Immature natural killer cell (primary cell): ENCODE measurements around the gene CACNA1A. TPM values are rescaled to one million over a fixed set of nuclear protein-coding genes. Genes with fewer than 3 reads are reported as not detected.

Source experiments
- DNase-seq, 3 donors: peaks; one replicate each; pipeline ENCODE4 v3.0.0; 2022; ENCODE audit warnings: mixed read lengths in 1 of 3
- H3K27ac Mint-ChIP-seq, 6 donors: one replicate each; pipeline ENCODE4 v1.8.0; 2020; ENCODE audit warnings: mixed read lengths in 6 of 6, mild to moderate bottlenecking in 5 of 6, inconsistent platforms in 4 of 6, moderate library complexity in 3 of 6
- H3K27me3 Mint-ChIP-seq, 3 donors: one replicate each; pipeline ENCODE4 v1.8.0; 2020 to 2021; ENCODE audit warnings: low read depth in 3 of 3, mild to moderate bottlenecking in 3 of 3, mixed read lengths in 3 of 3, moderate library complexity in 3 of 3, inconsistent platforms in 1 of 3
- H3K36me3 Mint-ChIP-seq, 3 donors: one replicate each; pipeline ENCODE4 v1.8.0; 2020; ENCODE audit warnings: mixed read lengths in 3 of 3, inconsistent platforms in 2 of 3, mild to moderate bottlenecking in 2 of 3
- H3K4me1 Mint-ChIP-seq, 2 donors: one replicate each; pipeline ENCODE4 v1.8.0; 2020; ENCODE audit warnings: inconsistent platforms in 2 of 2, mild to moderate bottlenecking in 2 of 2, mixed read lengths in 2 of 2, moderate library complexity in 1 of 2
- H3K4me3 Mint-ChIP-seq, 5 donors: one replicate each; pipeline ENCODE4 v1.8.0; 2020; ENCODE audit warnings: mild to moderate bottlenecking in 5 of 5, mixed read lengths in 5 of 5, inconsistent platforms in 3 of 5, moderate library complexity in 3 of 5
- H3K9me3 Mint-ChIP-seq, 6 donors: one replicate each; pipeline ENCODE4 v1.8.0; 2020; ENCODE audit warnings: mild to moderate bottlenecking in 6 of 6, mixed read lengths in 6 of 6, inconsistent platforms in 4 of 6, moderate library complexity in 3 of 6
- polyA plus RNA-seq, 3 donors: library from polyadenylated mRNA; unstranded; fragments of 300-500 nt; fragmentation: Illumina TruSeq; gene quantifications; one replicate each; pipeline ENCODE4 v1.2.3, GENCODE V29; 2021

The CACNA1A gene
- polyA plus RNA-seq, 3 donors from 2014 or later, result 0.12 to 1.4 TPM; not detected in 1

- peaks cover 3 to 10% (median 5%) of the 10 kb centered on the region in 3 donors for H3K36me3 Mint-ChIP-seq
- no peak overlapping the region for H3K4me3 Mint-ChIP-seq
- DNase-seq, result no peak
- peaks cover 4 to 9% (median 8%) of the 10 kb centered on the region in 3 donors for H3K27me3 Mint-ChIP-seq
- no peak overlapping the region for H3K27ac Mint-ChIP-seq
- H3K4me1 Mint-ChIP-seq, result no peaks in the 10 kb centered on the region
- peaks cover 9 to 31% (median 21%) of the 10 kb centered on the region in 6 donors for H3K9me3 Mint-ChIP-seq
Measured at GRCh38 chr19:13476071-13476470, 30.2 kb downstream of the CACNA1A start.

DNA sequence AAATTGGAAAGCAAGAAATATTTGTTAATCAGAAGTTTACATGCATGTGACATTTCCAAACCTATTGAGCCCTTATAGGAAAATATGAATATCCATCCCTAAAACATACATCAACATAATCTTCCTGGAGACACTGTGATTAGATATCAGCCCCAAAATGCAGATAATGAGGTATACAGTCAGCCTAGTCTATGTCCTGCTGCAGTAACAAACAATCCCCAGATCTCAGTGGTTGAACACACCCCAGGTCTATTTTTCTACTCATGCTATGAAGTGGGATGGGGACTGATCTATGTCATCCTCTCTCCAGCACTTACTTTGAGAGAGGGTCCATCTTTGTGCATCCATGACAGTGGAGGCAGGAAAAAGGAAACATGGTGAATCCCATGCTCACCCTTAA lies 31.2 kb downstream of the CACNA1A start:
- no peak overlapping the region for H3K4me3 Mint-ChIP-seq
- H3K4me1 Mint-ChIP-seq, result no peaks in the 10 kb centered on the region
- no peak for DNase-seq
- no peak overlapping the region for H3K27ac Mint-ChIP-seq
- peaks cover 3 to 10% (median 5%) of the 10 kb centered on the region in 3 donors for H3K36me3 Mint-ChIP-seq
- H3K27me3 Mint-ChIP-seq, result peaks cover 3 to 11% (median 8%) of the 10 kb centered on the region in 3 donors
- peaks cover 11 to 31% (median 20%) of the 10 kb centered on the region in 6 donors for H3K9me3 Mint-ChIP-seq

- Mint-ChIP-seq H3K27me3 (peaks cover 3 to 18% (median 5%) of the 10 kb centered on the region in 3 donors), H3K36me3 (no peaks in the 10 kb centered on the region)
Measured at GRCh38 chr19:13466697-13467096, 39.6 kb downstream of the CACNA1A start.

GRCh38 chr19:13463296-13463695 lies 43.0 kb downstream of the CACNA1A start:
- peak in 1 of 3 donors; percentile 3 for DNase-seq
- H3K9me3 Mint-ChIP-seq, result peaks cover 0 to 6% (median 0%) of the 10 kb centered on the region in 6 donors
- H3K27ac Mint-ChIP-seq, result no peak overlapping the region
- peaks cover 0 to 11% (median 3%) of the 10 kb centered on the region in 3 donors for H3K27me3 Mint-ChIP-seq
- no peak overlapping the region for H3K4me3 Mint-ChIP-seq
- no peaks in the 10 kb centered on the region for H3K4me1 Mint-ChIP-seq
- no peaks in the 10 kb centered on the region for H3K36me3 Mint-ChIP-seq

More at GRCh38 chr19:13466697-13467096, 39.6 kb downstream of the CACNA1A start:
- Mint-ChIP-seq H3K4me1 (no peaks in the 10 kb centered on the region), H3K9me3 (peaks cover 0 to 8% (median 0%) of the 10 kb centered on the region in 6 donors), H3K4me3 (no peak overlapping the region), H3K27ac (no peak overlapping the region)
- DNase-seq, result no peak

DNA sequence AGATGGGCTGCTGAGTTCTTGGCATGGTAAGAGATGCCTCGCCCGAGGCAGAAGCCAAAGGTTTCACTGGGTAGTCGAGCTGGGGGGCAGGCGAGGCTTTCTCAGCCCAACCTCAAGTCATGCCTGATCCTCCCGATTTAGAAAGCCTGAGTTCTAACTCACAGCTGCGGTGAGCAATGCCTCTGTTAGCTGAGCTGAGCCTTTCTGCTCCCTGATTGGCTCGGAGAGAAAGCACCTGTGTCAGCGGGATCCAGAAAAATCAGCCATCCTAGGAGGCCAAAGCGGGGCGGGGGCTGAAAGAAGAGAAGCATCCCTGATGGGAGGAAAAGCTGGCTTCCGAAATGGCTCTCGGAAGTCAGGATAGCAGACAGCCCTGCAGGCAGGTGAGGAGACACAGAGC lies 44.7 kb downstream of the CACNA1A start:
- H3K27ac Mint-ChIP-seq, result no peak overlapping the region

DNA sequence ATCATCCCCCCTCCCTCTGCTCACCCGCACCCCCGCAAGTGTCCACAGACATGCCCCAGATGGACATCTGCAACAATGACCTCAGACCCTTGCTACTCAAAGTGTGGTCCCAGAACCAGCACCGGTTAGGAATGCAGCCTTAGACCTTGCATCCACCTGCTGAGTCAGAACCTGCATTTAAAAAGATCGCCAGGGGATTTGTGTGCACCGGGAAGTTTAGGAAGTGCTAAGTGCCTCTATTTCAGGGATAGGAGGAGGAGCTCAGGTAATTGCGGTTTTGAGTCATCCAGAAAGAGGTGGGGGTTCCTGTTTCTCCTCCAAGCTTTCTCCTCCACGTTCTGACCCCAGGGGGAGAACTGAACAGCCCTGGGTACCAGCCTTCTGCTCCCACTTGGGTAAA lies 46.2 kb downstream of the CACNA1A start:
- peaks cover 0 to 3% (median 0%) of the 10 kb centered on the region in 3 donors for H3K27me3 Mint-ChIP-seq
- no peaks in the 10 kb centered on the region for H3K4me1 Mint-ChIP-seq
- H3K9me3 Mint-ChIP-seq, result peaks cover 0 to 6% (median 0%) of the 10 kb centered on the region in 6 donors
- H3K4me3 Mint-ChIP-seq, result no peak overlapping the region
- H3K36me3 Mint-ChIP-seq, result no peaks in the 10 kb centered on the region
- DNase-seq, result no peak
- H3K27ac Mint-ChIP-seq, result peak overlapping the region in 1 of 6 donors; percentile 31

More for the DNA sequence above, 44.7 kb downstream of the CACNA1A start:
- no peak overlapping the region for H3K4me3 Mint-ChIP-seq
- peaks cover 0 to 6% (median 0%) of the 10 kb centered on the region in 6 donors for H3K9me3 Mint-ChIP-seq
- no peak for DNase-seq
- peaks cover 0 to 7% (median 3%) of the 10 kb centered on the region in 3 donors for H3K27me3 Mint-ChIP-seq
- no peaks in the 10 kb centered on the region for H3K4me1 Mint-ChIP-seq
- H3K36me3 Mint-ChIP-seq, result no peaks in the 10 kb centered on the region

- Mint-ChIP-seq H3K27me3 (peaks cover 0 to 3% (median 0%) of the 10 kb centered on the region in 3 donors), H3K9me3 (peaks cover 0 to 6% (median 0%) of the 10 kb centered on the region in 6 donors), H3K4me1 (no peaks in the 10 kb centered on the region), H3K4me3 (no peak overlapping the region), H3K36me3 (no peaks in the 10 kb centered on the region), H3K27ac (no peak overlapping the region)
- DNase-seq, result no peak
Measured at GRCh38 chr19:13459351-13459750, 46.9 kb downstream of the CACNA1A start.

DNA sequence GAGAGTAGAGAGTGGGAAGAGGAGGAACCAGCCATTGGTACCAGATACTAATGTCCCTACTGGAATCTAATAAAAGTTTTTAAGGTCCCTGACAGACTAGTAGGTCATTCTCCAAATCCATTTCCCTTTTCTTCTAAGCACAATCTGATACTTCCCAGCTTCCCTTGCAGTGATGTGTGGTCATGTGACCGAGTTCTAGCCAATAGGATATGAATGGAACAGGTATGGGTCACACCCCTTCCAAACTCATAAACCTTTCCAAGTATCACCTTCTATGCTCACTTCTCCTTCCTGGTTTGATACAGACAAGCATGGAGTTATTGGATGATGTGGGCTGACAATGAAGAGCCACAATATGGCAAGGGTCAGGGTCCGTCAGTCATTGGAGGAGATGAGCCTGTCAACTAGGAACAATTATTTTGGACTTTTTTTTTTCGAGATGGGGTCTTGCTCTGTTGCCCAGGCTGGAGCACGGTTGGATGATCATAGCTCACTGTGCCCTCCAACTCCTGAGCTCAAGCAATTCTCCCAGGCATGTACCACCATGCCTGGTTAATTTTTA lies 54.8 kb downstream of the CACNA1A start:
- Mint-ChIP-seq H3K27ac (no peak overlapping the region), H3K27me3 (peaks cover 0 to 6% (median 3%) of the 10 kb centered on the region in 3 donors), H3K4me3 (no peak overlapping the region), H3K36me3 (no peaks in the 10 kb centered on the region), H3K4me1 (no peaks in the 10 kb centered on the region), H3K9me3 (peaks cover 5 to 25% (median 11%) of the 10 kb centered on the region in 6 donors)
- DNase-seq, result no peak

DNA sequence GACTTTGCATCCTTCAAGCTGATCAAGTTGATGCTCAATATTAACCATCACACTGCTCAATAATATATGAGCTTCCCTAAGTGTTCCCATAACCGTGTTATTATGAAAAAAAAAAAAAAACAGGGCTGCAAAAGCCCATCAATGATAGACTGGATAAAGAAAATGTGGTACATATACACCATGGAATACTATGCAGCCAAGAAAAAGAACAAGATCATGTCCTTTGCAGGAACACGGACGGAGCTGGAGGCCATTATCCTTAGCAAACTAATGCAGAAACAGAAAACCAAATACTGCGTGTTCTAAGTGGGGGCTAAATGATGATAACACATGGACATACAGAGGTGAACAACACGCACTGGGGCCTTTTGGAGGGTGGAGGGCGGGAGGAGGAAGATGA lies 58.3 kb downstream of the CACNA1A start:
- Mint-ChIP-seq H3K36me3 (no peaks in the 10 kb centered on the region), H3K4me1 (no peaks in the 10 kb centered on the region), H3K4me3 (no peak overlapping the region), H3K27me3 (peaks cover 0 to 6% (median 5%) of the 10 kb centered on the region in 3 donors), H3K27ac (no peak overlapping the region), H3K9me3 (peaks cover 5 to 25% (median 11%) of the 10 kb centered on the region in 6 donors)
- DNase-seq, result no peak

- DNase-seq, result peak; percentile 5 to 23 (median 13)
- Mint-ChIP-seq H3K27me3 (peaks cover 0 to 11% (median 8%) of the 10 kb centered on the region in 3 donors), H3K36me3 (no peaks in the 10 kb centered on the region), H3K9me3 (peaks cover 0 to 3% (median 0%) of the 10 kb centered on the region in 6 donors), H3K4me3 (no peak overlapping the region), H3K4me1 (no peaks in the 10 kb centered on the region), H3K27ac (no peak overlapping the region)
Measured at GRCh38 chr19:13441810-13442512, 64.3 kb downstream of the CACNA1A start.

GRCh38 chr19:13437919-13438618 lies 68.2 kb downstream of the CACNA1A start:
- Mint-ChIP-seq H3K4me1 (no peaks in the 10 kb centered on the region), H3K4me3 (no peak overlapping the region), H3K36me3 (no peaks in the 10 kb centered on the region), H3K9me3 (no peaks in the 10 kb centered on the region), H3K27ac (no peak overlapping the region), H3K27me3 (peaks cover 0 to 7% (median 5%) of the 10 kb centered on the region in 3 donors)
- DNase-seq, result no peak

DNA sequence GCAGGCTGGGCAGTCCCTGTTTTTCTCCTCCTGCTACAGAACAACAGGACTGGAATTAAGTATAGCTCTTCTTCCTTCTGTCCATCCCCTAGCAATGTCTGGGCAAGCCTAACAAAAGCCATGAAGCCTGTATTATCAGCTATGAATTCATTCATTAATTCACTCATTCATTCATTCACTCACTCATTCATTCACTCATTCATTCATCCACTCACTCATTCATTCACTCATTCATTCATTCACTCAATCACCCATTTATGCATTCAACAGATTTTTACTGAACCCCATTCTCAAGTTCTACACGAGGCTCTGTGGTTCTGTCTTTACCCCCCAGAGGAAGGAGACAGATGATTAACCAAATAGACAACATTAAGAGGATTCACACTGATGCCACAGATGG lies 69.9 kb downstream of the CACNA1A start:
- Mint-ChIP-seq H3K4me1 (no peaks in the 10 kb centered on the region), H3K27me3 (peaks cover 0 to 4% (median 2%) of the 10 kb centered on the region in 3 donors), H3K27ac (no peak overlapping the region), H3K4me3 (no peak overlapping the region), H3K9me3 (no peaks in the 10 kb centered on the region), H3K36me3 (no peaks in the 10 kb centered on the region)
- no peak for DNase-seq

DNA sequence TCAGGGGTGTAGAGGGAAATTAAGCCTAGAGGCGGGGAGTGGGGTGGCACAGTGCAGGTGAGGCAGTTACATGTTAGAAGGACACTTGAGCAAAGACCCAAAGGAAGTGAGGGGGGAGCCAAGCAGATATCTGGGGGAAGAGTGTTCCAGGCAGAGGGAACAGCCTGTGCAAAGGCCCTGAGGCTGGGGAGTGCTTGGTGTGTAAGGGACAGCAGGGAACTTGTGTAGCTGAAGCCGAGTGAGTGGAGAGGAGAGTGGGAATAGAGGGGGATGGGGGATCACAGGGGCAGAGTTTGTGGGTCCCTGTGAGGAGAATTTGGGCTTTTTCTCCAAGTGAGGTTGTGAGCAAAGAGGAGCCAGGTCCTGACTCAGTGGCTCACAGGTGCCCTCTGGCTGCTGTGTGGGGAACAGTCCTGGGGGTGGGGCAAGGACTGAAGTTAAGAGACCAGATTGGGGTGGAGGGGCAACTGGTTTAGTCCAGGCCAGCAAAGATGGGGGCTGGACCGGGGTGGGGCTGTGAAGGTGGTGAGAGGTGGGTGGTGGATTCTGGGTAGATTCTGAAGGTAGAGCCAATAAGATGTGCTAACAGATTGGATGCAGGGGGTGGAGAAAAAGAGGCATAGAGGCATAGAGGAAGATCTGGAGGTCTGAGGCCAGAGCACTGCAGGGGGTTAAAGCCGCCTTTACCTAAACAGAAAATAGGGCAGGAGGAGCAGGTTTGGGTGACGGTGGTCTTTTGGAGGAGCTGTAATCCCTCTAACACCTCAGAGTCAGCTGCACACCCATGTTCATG lies 75.3 kb downstream of the CACNA1A start:
- Mint-ChIP-seq H3K9me3 (peaks cover 0 to 7% (median under 1%) of the 10 kb centered on the region in 6 donors), H3K27ac (no peak overlapping the region)

More for the DNA sequence above, 75.3 kb downstream of the CACNA1A start:
- peak; percentile 18 to 34 (median 22) for DNase-seq
- Mint-ChIP-seq H3K4me1 (no peaks in the 10 kb centered on the region), H3K27me3 (peaks cover 0 to 7% (median 0%) of the 10 kb centered on the region in 3 donors), H3K4me3 (no peak overlapping the region), H3K36me3 (no peaks in the 10 kb centered on the region)
